ENCODE measurements around the gene NCMAP.
A peak's percentile ranks its signal among the peaks of the same experiment; 100 is the strongest.

Gene NCMAP

DNA sequence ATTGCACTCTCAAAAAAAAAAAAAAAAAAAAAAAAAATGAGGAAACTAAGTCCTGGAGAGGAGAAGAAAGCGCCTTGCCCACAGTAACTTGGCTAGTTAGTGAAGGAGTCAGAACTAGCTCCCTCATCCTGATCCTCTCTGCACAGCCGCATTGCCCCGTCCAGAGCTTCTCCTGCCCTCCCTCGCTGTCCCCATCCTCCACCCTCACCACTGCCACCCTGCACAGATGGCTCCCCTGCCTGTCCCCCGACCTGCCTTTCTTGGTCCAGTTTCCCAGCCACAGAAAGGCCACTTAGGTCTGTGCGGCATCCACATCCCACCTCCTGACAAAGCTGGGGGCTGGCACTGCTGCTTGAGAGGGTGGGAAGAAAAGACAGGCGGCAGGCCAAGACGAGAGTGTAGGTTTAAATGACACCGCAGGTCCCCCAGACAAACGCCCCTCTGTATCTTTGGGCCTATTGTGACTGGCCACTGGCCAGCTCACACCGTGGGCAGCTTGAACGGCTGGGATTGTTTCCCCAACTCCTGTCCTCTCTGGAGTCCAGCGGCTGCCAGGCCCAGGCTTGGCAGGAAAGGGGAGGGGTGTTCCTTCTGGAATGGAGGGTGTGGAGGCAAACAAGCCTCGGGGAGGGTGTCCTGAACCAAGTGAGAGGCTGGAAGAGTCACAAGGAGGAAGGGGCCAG lies 20.2 kb downstream of the NCMAP start:
- no peak for DNase-seq

DNA sequence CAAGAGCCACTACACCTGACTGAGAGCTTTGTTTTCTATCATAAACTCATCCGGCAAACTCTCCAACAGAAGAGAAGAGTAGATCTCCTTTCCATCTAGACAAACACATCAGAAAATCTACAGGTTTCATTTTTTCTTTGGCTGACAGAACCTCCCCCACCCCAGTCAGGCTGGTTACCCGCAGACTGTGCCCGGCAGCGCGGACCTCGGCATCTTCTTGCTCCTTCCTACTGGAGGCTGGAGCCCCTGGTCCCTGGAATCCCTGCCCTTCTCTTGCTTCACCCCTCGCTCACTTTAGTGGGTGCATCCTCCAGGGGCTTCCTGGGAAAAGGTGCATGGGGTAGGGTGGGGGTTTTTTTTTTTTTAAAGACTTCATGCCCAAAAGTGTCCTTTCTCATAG lies 23.0 kb downstream of the NCMAP start:
- DNase-seq, result no peak

DNA sequence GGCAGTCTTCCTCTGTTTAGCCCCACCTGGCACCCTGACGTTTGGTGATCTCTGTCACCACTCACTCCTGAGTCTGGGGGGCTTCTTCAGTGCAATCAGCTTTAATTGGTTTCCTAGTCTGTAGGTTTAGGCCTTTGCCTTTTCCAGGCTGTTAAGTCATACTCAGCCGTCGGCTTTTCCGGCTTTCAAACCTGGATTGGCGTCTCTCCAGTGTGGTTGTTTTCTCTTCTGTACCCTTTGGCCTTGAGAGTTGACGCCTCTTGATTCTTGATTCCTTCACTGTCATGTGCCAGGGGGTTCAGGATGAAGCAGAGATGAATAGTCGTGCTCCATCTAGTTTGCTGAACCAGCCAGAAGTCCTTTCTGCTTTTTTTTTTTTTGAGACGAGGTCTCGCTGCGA lies 24.9 kb downstream of the NCMAP start:
- no peak for DNase-seq

DNA sequence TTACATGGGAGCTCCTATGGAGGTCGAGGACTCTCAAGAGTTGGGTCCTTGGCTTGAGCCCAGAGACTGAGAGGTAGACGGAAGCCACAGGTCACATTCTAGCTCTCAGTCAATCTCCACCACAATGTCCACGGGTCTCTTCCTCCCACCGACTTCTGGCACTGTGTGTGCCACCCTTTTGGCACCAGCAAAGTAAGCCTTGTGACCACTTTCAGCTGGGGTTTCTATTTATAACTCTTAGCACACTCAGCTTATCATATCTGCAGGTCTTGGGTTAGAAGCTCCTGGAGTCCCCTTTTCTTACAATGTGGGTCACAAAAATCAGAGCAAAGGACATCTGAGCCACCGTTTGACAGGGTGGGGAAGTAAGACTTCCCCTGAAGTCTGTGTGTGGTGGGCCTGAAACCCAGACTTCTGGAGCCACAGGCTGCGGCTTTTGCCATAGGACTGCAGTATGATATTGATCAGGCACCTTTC lies 28.3 kb downstream of the NCMAP start:
- no peak for DNase-seq

DNA sequence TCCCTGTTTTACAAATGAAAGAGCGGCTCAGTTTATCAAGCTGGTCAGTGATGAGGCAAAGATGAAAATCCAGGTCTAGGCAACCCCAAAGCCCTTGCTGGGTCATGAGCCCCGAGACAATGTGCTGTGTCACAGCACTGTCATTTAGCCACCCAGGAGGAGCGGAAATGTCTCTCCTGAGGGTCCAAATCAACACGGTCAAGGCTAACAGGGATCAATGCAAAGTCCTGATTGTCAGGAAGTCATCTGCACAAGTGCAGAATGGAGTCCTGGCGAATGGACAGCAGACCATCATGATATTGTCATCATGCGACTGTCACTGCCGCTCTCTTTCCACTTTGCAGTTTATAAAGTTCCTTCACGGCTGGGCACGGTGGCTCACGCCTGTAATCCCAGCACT lies 30.2 kb downstream of the NCMAP start:
- no peak for DNase-seq

DNA sequence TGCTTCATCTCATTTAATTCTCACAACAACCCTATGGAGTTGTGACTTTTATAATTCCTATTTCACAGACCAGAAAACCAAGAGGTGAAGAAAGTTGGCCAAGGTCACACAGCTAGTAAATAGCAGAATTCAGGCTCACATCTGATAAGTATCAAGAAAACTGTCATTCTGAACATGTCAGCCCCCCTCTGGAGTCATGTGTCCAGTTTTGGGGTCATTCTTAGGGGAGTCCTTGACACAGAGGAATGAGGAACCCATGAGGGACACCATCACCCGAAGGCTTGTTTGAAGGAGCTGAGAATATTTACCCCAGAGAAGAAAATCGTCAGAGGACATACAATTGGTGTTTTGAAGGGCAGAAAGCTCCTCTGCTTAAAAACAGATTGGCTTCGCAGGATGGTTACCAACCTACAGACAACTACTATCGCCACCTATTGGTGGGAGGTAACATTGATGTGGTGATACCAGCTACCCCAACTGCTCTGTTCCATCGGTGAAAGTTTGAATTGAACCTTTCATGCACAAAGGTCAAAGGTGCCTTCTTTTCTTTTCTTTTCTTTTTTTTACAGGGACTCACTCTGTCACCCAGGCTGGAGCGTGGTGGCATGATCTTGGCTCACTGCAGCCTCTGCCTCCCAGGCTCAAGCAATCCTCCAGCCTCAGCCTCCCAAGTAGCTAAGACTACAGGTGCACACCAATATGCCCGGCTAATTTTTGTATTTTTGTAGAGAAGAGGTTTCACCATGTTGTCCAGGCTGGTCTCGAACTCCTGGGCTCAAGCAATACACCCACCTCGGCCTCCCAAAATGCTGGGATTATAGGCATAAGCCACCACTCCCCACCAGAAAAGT lies 31.3 kb downstream of the NCMAP start:
- DNase-seq, result peak; percentile 52

DNA sequence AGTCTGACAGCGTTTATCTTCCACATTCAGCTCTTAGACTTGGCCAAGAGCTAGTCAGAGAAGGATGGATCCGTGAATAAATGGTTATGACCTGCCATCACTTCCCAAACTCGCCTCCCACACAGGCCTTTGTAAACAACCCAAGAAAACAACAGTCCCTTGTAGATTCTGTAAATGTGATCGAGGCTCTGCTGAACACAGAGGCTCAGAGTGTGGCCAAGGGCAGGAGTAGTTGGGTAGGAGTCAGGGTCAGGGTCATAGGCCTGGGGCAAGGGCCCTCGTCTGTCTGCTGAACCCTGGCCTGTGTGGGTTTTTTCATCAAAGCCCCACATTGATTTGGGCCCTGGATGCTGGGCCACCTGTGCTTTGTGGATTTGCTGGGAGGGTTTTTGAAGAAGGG lies 32.7 kb downstream of the NCMAP start:
- DNase-seq, result no peak

DNA sequence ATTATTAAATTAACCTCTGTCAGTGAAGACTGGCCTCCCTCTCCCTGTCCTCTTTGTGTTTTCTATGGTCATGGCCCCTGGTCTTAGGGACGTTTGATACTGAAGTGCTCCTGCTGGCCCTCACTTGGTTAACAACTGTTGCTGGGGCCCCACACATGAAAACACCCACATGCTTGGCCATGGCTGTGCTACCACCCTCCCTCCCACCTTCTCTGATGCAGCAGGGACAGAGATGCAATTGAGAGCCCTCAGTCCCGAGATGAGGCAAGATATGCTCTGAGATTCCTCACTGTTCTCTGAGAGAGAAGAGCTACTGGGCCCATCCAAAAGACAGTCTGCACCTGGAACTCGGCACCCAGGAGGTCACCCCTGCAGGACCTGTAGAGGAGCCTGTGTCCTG lies 33.3 kb downstream of the NCMAP start:
- no peak for DNase-seq

DNA sequence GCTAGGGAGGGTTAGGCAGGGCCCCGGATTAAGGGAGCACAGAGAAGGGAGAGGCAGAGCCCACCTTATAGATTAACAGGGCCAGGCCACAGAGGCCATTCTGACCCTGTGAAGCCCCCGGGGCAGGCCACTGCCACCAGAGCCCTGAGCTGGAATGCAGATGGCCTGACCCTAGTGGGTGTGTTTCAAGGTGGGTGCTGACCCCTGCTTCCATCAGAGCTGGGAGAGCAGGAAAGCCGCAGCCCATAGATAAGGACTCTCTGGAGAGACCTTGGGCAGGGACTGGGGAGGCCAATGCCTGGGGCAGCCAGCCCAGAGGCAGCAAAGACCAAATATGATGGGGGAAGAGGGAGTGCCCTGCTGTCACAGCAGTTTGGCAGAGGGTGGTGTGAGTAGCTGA lies 35.9 kb downstream of the NCMAP start:
- DNase-seq, result no peak

DNA sequence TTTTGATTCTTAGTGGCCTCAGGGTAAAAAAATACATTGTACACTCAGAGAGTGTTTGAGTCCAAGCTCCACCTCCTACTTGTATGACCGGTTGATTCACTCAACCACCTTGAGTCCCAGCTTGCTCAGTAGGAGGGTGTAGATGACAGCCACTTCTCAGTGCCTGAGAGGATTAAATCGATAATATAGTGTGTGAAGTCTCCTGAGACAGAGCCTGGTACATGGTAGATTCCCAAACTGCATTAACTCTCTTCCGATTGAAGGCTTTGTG lies 38.4 kb downstream of the NCMAP start:
- no peak for DNase-seq

DNA sequence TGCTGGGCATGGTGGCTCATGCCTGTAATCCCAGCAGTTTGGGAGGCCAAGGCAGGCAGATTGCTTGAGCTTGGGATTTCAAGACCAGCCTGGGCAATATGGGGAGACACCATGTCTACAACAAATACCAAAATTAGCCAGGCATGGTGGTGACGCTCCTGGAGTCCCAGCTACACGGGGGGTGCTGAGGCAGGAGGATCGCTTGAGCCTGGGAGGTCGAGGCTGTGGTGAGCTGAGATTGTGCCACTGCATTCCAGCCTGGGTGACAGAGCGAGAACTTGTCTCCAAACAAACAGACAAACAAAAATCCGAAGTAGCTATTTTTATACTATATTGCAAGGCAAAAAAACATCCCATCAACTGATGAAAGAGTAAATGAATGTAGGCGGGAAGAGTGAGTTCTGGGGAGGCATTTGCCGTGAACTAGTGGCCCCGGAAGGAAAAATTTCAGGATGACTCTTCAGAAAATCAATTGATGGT lies 40.6 kb downstream of the NCMAP start:
- DNase-seq, result no peak

DNA sequence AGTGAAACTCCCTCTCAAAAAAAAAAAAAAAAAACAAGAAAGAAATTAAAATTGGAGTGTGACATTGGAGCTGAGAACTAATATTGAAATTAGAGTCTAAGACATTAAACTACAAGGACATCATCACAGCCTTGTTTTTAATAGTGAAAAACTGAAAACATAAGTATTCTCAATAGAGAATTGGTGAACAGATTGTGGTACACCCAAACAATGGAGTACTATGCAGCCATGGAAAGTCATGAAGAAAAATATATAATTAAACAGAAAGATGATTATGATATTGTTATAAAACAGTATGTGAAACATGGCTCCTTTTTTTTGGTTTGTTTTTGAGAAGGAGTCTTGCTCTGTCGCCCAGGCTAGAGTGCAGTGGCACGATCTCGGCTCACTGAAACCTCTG lies 43.4 kb downstream of the NCMAP start:
- DNase-seq, result no peak

DNA sequence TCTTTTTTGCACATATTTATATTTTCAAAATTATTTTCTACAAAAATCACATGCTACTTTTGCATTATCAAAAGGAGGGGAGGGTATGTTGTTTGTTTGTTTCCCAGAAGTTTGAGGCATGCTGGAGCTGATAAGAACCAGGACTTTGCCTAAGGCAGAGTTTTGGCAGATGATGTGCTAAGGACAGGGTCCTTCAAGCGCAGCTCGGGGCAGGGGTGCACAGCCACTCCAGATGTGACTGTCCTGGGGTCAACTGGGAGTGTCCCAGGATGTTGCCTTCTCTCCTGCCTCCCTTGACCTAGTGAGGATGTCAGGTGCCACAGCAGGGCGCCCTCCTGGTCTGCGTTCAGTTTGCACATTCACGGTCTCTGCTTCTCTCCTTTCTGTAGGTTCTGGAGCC lies 44.7 kb downstream of the NCMAP start:
- DNase-seq, result no peak

DNA sequence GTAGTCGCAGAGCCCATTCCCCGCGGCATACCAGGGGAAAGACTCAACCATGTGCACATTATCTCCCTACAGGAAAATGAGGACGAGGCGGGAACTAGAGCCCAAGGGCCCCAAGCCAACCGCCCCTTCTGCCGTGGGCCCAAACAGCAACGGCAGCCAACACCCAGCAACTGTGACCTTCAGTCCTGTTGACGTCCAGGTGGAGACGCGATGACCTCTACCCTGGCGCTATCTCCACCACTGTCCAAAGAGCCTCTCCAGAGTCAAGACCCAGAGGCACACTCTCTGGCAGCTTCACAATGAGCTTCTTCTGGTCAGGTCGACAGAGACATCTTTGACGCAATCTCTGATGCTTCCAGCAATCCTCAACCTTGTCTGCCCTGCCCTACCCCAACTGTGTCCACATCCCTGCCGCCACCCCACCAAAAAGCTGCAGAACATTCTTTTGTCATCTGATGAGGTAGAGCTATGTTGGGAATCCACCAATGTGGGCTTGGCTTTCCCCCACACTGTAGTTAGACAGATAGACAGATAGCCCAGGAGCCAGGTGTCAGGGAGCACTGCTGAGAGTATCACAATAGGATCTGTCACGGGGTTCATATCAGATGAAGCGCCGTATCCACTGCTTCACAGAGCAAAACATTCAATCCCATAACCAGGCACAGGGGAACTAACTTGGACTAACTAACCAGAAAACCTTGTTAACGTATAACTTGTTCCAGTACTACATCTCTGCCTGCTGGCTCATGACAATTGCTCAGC lies 49.8 kb downstream of the NCMAP start:
- no peak for DNase-seq

DNA sequence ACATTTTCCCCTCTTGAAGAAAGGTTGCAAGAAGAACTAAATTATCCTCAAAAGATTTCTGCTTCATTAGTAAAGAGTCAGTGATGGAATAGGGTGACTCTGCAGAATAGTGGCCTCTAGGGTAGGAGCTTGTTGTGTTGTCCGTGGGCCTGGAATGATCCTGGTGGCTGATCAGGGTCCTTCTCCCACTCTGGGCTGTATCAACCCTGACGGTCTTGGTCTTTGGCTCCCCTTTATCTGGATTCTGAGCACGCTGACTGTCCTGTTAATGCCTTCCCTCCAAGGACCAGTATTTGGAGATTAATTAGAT lies 50.4 kb downstream of the NCMAP start:
- no peak for DNase-seq

DNA sequence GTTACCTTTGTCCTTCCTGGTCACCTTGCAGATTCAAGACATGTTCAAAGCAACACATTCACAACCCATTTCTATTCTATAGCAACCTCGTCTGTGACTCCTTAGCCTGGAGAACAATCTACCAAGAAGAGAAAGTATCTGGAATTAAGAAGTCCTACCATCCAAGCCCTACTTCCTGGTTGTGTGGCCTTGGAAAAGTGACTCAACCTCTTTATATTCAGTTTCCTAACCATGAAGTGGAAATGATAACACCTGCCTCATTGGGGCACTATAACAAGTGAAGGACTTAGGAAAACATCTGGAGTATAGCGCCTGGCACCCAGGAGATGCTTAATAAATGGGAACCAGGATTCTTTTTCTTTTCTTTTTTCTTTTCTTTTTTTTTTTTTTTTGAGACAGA lies 50.7 kb downstream of the NCMAP start:
- DNase-seq, result no peak

DNA sequence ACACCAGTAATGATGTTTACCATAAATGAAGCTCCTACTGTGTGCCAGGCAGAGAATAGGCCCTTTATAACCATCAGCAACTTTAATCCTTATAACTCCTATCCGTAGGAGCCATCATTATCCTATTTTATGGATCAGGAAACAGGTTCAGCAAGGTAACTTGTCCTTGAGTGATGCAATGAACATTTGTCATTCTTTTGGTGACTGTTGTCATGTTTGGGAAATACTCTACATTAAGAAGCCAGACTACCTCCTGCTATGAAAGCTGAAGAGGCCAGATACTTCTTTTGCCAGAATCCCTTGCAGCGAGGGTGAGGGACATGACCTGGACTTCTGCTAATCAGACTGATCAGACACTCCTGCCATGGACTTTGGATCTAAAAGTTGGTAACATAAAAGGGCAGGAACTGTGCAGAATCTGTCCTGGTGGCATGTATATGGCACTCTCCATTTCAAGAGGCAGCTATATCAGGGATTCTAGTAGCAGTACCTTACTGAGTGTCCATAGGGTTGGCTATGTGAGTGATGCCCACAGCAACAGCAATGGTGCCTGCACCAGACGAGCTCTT lies 54.1 kb downstream of the NCMAP start:
- no peak for DNase-seq

DNA sequence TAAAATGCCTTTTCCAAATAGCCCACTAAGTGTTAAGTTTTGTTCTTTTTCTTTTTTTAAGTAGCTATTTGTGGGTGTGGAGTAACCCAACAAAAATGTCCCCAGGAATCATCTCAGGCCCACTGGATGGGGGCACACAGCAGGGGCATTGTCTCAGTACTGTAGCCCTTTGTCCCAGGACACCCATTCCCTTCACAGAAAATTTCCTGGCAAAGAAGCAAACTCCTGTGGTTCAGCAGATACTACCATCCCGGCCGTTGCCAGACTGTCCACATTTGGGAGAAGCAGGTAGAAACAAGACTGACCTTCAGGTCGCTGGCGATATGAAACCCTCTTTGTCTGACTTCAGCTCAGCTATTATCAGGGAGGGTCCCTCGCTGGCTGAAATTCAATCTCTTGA lies 63.5 kb downstream of the NCMAP start:
- DNase-seq, result no peak

DNA sequence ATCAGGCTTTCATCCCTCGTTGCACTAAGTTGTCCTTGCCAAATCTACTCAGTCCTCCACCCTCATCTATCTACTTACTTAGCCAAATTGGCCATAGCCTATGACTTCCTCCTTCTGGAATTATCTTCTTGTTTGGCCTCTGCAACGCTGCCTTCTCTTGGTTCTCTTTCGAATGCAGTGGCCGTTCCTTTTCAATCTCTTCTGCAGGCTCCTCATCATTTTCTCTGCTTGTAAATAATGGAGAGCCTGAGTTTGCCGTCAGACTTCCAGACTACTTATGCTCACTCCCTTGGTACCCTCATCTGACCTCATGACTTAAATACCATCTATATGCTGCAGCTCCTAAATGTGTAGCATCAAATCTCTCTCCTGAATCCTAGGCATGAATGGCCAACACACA lies 64.8 kb downstream of the NCMAP start:
- DNase-seq, result no peak

DNA sequence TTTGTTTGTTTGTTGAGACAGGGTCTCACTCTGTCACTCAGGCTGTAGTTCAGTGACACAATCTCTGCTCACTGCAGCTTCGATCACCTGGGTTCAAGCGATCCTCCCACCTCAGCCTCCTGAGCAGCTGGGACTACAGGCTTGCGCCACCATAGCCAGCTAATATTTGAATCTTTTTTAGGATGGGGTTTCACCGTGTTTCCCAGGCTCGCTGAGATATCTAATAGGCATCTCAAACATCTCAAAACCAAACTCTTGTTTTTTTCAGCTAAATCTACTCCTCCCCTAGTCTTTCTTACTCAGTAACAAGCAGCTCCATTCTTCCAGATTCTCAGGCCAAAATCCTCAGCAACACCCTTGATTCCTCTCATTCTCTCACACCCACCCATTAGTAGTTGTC lies 65.2 kb downstream of the NCMAP start:
- no peak for DNase-seq

DNA sequence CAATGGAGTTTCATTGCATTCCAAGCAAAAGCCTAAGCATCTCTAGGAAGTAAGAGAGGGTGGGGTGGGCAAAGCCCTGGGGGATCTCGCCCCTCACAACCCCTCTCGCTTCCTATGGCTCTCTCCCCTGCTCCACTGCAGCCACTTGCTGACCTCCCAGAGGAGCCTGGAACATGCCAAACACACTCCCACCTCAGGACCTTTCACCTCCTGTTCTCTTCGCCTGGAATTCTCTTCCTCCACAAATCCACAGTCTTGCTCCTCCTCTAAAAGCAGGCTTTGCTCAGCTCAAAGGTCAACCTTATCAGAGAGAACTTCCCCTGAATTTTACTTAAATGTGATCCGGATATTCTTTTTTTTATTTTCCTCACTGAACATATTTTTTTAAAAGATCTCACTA lies 66.3 kb downstream of the NCMAP start:
- no peak for DNase-seq

DNA sequence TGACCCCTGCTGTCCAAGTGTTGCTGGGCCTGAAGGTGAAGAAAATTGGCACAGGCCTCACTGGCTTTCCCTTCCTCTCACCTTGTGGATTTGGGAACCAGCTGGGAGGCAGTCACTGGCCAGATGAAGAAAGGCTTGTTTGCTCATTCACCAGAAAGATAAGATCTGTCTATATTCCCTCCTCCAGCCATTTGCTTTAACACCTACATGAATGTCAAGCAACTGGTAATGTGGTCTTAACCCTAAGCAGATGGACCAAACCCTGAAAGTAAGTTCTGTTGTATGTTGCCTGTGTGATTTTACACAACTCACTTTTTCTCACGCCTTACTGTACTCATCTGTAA lies 76.9 kb downstream of the NCMAP start:
- DNase-seq, result no peak

DNA sequence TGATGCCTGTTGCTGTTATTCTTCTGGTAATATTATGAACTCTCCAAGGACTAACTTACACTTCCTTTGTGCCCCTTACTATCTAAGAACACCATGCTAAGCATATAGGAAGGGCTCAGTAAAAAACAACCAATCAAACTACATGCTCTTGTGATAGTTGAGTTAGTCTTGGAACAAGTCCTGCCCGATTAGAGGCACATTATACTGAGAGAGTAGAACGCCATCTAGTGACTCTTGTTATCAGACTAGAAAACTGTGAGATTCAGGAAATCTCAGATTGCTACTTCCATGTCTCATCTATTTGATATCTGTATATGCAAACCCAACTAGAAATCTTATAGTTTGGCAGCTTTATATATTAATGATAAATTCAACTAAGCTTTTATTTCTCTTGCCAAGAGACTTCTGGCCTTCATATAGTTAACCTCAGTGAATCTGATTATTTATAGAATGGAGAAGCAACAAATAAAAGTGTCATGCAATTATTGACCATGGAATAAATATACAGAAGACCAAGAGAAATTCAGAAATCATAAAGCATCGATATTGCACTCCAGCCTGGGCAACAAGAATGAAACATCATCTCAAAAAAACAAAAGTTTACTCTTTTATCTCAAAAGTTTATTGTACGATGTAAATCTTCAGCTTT lies 79.4 kb downstream of the NCMAP start:
- no peak for DNase-seq

Measured in activated gamma-delta T cell treated with Interleukin-2 at 50 U/mL for 16 hours (primary cell).